MM.1S (cell line): ENCODE measurements around the gene SH3PXD2B.

Experiments used
- DNase-seq: peaks from one replicate; pipeline ENCODE4 v3.0.0-alpha.2; 2015
- H2AFZ ChIP-seq: fragments of 300-600 bp; sonication (generic); 2 replicates; pipeline ENCODE4 v1.6.0; 2016; ENCODE audit warnings: antibody characterized with exemption, low read length
- H3F3A ChIP-seq: fragments of 300-600 bp; sonication (generic); 2 replicates; pipeline ENCODE4 v1.6.1; 2016; ENCODE audit warnings: mild to moderate bottlenecking, antibody characterized with exemption, low read length, moderate library complexity, mixed read lengths; ENCODE audit not compliant: insufficient read depth
- H3K27ac ChIP-seq: fragments of 300-600 bp; sonication (generic); 2 replicates; pipeline ENCODE4 v1.5.1; 2016; ENCODE audit warnings: mild to moderate bottlenecking, low read length
- H3K27me3 ChIP-seq: fragments of 300-600 bp; sonication (generic); replicated peaks from 2 replicates; pipeline ENCODE4 v1.6.0; 2016; ENCODE audit warnings: low read length; ENCODE audit not compliant: insufficient read depth
- H3K36me3 ChIP-seq: fragments of 300-600 bp; sonication (generic); replicated peaks from 2 replicates; pipeline ENCODE4 v1.6.1; 2016; ENCODE audit warnings: mild to moderate bottlenecking, low read length, mixed read lengths; ENCODE audit not compliant: insufficient read depth
- H3K4me1 ChIP-seq: fragments of 300-600 bp; sonication (generic); 2 replicates; pipeline ENCODE4 v1.6.1; 2016; ENCODE audit warnings: low read length, mixed read lengths
- H3K4me2 ChIP-seq: fragments of 300-600 bp; sonication (generic); 2 replicates; pipeline ENCODE4 v1.6.0; 2016; ENCODE audit warnings: low read depth, low read length
- H3K4me3 ChIP-seq: fragments of 300-600 bp; sonication (generic); 2 replicates; pipeline ENCODE4 v1.5.1; 2016; ENCODE audit warnings: low read length, mixed read lengths
- H3K79me2 ChIP-seq: fragments of 300-600 bp; sonication (generic); 2 replicates; pipeline ENCODE4 v1.6.1; 2016; ENCODE audit warnings: mixed run types, low read length, mixed read lengths
- H3K9ac ChIP-seq: fragments of 300-600 bp; sonication (generic); 2 replicates; pipeline ENCODE4 v1.6.1; 2016; ENCODE audit warnings: low read length, mixed read lengths
- H3K9me2 ChIP-seq: fragments of 300-600 bp; sonication (generic); replicated peaks from 2 replicates; pipeline ENCODE4 v1.6.1; 2016; ENCODE audit warnings: mild to moderate bottlenecking, low read length, mixed read lengths; ENCODE audit not compliant: insufficient read depth
- H3K9me3 ChIP-seq: fragments of 300-600 bp; sonication (generic); replicated peaks from 2 replicates; pipeline ENCODE4 v1.6.1; 2016; ENCODE audit warnings: mild to moderate bottlenecking, low read length, mixed read lengths; ENCODE audit not compliant: insufficient read depth
- H4K20me1 ChIP-seq: fragments of 300-600 bp; sonication (generic); 2 replicates; pipeline ENCODE4 v1.6.1; 2016; ENCODE audit warnings: mild to moderate bottlenecking, low read length, moderate library complexity, mixed read lengths; ENCODE audit not compliant: insufficient read depth
- CTCF ChIP-seq: fragments of 300-600 bp; sonication (generic); IDR thresholded peaks from 2 replicates; pipeline ENCODE4 v1.5.1; 2016; ENCODE audit warnings: antibody characterized with exemption, low read length, mixed read lengths
- EZH2 ChIP-seq: fragments of 300-600 bp; sonication (generic); optimal IDR thresholded peaks from 2 replicates; pipeline ENCODE3; 2017; ENCODE audit warnings: low read depth, mild to moderate bottlenecking, antibody characterized with exemption, low read length, mixed read lengths
- EZH2phosphoT487 ChIP-seq: fragments of 300-600 bp; sonication (generic); IDR thresholded peaks from 2 replicates; pipeline ENCODE4 v1.6.1; 2018; ENCODE audit warnings: antibody characterized with exemption, low read length

The SH3PXD2B gene

DNA sequence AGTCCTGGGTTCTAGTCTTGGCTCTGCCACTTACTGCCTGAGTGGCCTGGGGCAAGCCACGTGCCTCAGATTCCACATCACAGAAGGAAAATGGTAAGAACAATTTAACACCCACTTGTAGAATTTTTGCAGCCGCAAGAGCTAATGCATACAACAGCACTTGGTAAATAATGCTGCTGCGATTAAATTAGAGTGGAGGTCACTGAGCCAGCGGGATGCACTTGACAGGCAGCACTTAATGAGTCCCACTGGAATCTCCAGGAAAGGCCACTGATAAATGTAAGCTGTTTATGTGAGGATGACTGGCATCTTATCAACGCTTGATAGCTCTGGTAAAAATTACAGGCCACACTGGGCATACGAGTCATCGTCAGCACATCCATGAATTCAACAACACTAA lies 111.4 kb downstream of the SH3PXD2B start:
- H3K9me3 ChIP-seq, result no peaks in the 10 kb centered on the region

GRCh38 chr5:172339264-172340180 lies 114.8 kb downstream of the SH3PXD2B start:
- no peaks in the 10 kb centered on the region for H3K36me3 ChIP-seq
- H3K9ac ChIP-seq, result no peak overlapping the region

More for the DNA sequence above, 111.4 kb downstream of the SH3PXD2B start:
- H3K9ac ChIP-seq, result no peak overlapping the region
- DNase-seq, result no peak
- no peaks in the 10 kb centered on the region for H4K20me1 ChIP-seq
- no peak for TF ChIP-seq EZH2phosphoT487
- TF ChIP-seq EZH2, result no peak
- TF ChIP-seq CTCF, result no peak
- H3K79me2 ChIP-seq, result no peaks in the 10 kb centered on the region
- H3K27me3 ChIP-seq, result peaks cover 25% of the 10 kb centered on the region
- H3K36me3 ChIP-seq, result no peaks in the 10 kb centered on the region
- H3K4me3 ChIP-seq, result no peak overlapping the region
- H2AFZ ChIP-seq, result no peak overlapping the region
- no peaks in the 10 kb centered on the region for H3K4me1 ChIP-seq
- no peak overlapping the region for H3K4me2 ChIP-seq
- no peak overlapping the region for H3K27ac ChIP-seq
- H3F3A ChIP-seq, result no peaks in the 10 kb centered on the region
- H3K9me2 ChIP-seq, result no peaks in the 10 kb centered on the region

GRCh38 chr5:172336676-172337285 lies 117.5 kb downstream of the SH3PXD2B start:
- TF ChIP-seq EZH2phosphoT487 (no peak), CTCF (no peak), EZH2 (no peak)
- Histone ChIP-seq H3K4me2 (no peak overlapping the region), H3K27ac (no peak overlapping the region), H3K4me3 (no peak overlapping the region), H3K27me3 (peaks cover 48% of the 10 kb centered on the region), H2AFZ (no peak overlapping the region), H3F3A (no peaks in the 10 kb centered on the region), H3K79me2 (no peaks in the 10 kb centered on the region), H3K9me3 (no peaks in the 10 kb centered on the region), H3K4me1 (no peaks in the 10 kb centered on the region), H3K36me3 (no peaks in the 10 kb centered on the region), H3K9ac (no peak overlapping the region), H3K9me2 (no peaks in the 10 kb centered on the region), H4K20me1 (no peaks in the 10 kb centered on the region)
- DNase-seq, result no peak

More at GRCh38 chr5:172339264-172340180, 114.8 kb downstream of the SH3PXD2B start:
- Histone ChIP-seq H4K20me1 (no peaks in the 10 kb centered on the region), H2AFZ (no peak overlapping the region), H3F3A (no peaks in the 10 kb centered on the region), H3K4me2 (no peak overlapping the region), H3K27me3 (peaks cover 48% of the 10 kb centered on the region), H3K79me2 (no peaks in the 10 kb centered on the region), H3K4me1 (no peaks in the 10 kb centered on the region), H3K9me2 (no peaks in the 10 kb centered on the region), H3K27ac (no peak overlapping the region), H3K4me3 (no peak overlapping the region), H3K9me3 (no peaks in the 10 kb centered on the region)
- TF ChIP-seq CTCF, result no peak
- TF ChIP-seq EZH2phosphoT487, result no peak
- TF ChIP-seq EZH2, result no peak
- DNase-seq, result no peak
